Esophagus mucosa (tissue), 1 donor: Measurements from ENCODE around the gene PCSK4. TPM values are rescaled to one million over a fixed set of nuclear protein-coding genes. Genes with fewer than 3 reads are reported as not detected.
"Not testable (repeated sequence)": the region's sequence is repeated elsewhere in the genome, so short reads cannot be mapped to it uniquely, and the experiment has no call there.

Experiments used
- ATAC-seq: fragments of 200-7000 bp; cut with Tn5 transposase; one replicate; pipeline ENCODE4 v1.9.1; 2020
- total RNA-seq: library from RNA; stranded (reverse); gene quantifications from one replicate; pipeline ENCODE4 v1.2.4, GENCODE V29; 2023
- donor health status: DM: yes; HTN: yes; CAD: no.

Gene PCSK4
- total RNA-seq, 1 donor from 2014 or later = 1.2 TPM

- no peak for ATAC-seq
Observed at GRCh38 chr19:1452802-1453524, 37.2 kb downstream of the PCSK4 start.

- no peak for ATAC-seq
Observed at GRCh38 chr19:1451916-1452801, 38.0 kb downstream of the PCSK4 start.

DNA sequence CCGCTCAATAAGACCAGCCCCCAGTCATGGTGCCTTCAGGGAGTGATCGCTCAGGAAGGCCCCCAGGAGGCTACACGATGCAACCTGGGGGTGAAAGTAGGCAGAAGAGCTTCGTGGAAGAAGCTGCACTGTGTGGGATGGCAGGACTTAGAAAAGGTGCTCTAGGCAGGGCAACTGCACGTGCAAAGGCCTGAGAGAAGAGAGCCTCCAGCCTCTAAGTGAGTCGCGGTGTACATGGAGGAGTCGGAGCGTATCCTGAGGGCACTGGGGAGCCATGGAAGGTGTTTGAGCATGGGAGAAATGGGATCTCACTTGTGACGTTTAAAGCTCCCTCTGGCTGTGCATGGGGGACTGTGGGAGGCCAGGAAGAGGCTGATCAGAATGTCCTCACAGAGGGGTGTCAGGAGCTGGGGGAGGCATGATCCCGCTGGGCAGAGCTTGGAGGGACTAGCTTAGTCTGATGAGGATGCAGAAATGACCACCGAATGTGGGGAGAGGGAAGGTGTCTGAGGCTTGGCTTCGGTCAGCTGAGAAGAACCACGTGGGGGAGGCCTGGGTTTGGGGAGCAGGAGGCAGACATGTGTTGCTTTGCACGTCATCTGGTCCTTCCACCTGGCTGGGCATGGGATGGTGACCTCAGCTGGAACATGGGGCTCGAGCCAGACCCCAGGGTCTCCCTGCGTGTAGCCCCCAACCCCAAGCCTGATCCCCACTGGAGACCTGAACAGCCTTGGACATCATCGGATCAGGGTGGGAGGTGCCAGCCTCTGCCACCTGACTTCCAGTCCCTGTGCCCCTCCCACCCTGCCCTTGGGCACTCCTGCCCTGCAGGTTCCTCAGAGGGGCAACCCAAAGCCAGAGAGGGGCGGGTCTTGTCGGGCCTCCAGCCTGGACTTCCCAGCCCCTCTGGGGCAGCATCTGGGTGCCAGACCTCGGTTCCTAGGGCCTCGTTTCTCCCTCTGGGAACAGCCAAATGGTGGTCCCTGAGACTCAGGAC lies 39.1 kb downstream of the PCSK4 start:
- no peak for ATAC-seq

- no peak for ATAC-seq
Observed at GRCh38 chr19:1449467-1450442, 40.4 kb downstream of the PCSK4 start, which contains the start of gene APC2. Gene APC2, plus strand, starts transcription at chr19:1450121. Its CDS starts 2,881 bp downstream, at chr19:1453002.

DNA sequence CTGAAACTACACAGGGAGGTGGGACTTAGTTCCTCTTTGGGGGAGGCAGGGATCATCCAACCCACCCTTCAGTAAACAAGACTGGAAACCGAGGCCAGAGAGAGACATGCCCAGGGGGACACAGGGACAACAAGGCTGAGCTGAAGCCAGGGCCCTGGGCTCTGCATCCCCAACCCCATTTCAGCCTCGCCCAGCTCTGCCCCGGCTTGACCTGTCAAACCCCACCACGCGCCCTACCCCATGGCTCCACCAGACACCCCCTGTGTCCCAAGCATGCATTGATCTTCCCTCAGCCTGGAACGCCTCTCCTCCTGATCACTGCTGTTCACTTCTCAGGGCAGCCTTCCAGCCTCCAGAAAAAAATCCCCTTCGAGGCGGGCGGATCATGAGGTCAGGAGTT lies 42.2 kb downstream of the PCSK4 start:
- no peak for ATAC-seq

- ATAC-seq = no peak
Observed at GRCh38 chr19:1447504-1447903, 42.6 kb downstream of the PCSK4 start.

- ATAC-seq = no peak
Observed at GRCh38 chr19:1446713-1447481, 43.3 kb downstream of the PCSK4 start.

DNA sequence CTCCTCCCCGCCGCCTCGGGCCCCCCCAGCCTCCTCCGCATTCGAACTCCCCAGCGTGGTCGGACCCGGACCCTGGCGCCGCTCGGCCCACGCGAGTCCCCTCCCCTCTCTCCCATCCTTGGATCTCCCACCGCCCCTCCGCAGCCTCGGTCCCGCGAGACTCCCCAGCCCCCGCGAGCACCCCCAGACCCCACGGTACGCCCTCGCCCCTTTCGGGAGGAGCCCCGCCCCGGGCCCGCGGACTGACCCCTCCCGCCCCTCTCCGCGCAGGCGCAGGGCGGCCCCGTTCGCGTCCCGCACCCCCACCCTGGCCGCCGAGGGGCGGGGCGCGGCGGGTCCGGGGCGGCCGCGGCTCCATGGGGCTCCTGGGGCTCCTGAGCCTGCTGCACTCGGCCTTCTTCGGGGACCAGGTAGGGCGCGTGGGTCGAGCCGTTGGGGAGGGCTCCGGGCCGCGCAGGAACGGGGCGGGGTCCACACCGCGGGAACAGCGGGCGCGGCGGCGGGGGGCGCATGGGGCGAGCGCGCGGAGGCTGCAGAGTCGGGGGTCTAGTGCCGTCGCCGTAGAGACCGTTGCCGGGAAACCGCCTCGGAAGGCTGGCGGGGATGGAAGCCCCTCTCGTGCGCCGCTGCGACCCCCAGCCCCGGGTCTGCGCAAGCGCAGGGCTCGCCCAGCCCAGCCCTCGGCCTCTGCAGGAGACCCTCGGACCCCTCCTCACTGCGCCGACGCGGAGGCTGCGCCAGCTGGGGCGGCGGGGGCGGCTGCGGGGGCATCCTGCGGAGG lies 44.0 kb downstream of the PCSK4 start:
- ATAC-seq = no peak

- ATAC-seq = peak; percentile 72
Observed at GRCh38 chr19:1445185-1445931, 44.8 kb downstream of the PCSK4 start.

DNA sequence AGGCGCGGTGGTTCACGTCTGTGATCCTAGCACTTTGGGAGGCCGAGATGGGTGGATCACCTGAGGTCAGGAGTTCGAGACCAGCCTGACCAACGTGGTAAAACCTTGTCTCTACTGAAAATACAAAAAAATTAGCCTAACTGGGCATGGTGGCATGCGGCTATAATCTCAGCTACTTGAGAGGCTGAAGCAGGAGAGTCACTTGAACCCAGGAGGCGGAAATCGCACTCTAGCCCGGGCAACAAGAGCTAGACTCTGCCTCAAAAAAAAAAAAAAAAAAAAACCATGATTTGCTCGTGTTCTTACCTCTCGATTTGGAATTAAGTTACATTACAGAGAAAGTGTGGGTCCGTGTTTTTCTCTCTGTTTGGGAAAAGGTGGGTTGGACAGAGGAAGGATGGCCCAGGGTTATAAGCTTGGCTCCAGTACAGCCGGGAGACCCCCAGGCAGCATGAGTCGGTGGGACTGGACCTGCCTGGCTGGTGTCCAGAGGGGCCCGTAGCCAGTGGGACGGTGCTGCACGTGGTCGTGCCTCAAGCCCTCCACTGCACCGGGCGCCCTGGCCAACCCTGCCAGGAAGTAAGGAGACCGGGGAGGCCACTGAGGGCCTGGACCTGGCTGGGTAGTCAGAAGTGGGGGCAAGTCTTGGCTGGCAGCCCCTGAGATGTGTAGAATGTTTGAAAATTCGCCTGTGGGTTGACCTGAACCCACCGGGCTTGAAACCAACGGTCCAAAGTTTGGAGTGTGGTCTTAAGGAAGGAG lies 48.3 kb downstream of the PCSK4 start:
- no peak for ATAC-seq

GRCh38 chr19:1441022-1441426 lies 49.1 kb downstream of the PCSK4 start:
- ATAC-seq = no peak

- no peak for ATAC-seq
Observed at GRCh38 chr19:1440418-1440801, 49.7 kb downstream of the PCSK4 start.

GRCh38 chr19:1439525-1440417 lies 50.4 kb downstream of the PCSK4 start:
- ATAC-seq = not testable (repeated sequence)

DNA sequence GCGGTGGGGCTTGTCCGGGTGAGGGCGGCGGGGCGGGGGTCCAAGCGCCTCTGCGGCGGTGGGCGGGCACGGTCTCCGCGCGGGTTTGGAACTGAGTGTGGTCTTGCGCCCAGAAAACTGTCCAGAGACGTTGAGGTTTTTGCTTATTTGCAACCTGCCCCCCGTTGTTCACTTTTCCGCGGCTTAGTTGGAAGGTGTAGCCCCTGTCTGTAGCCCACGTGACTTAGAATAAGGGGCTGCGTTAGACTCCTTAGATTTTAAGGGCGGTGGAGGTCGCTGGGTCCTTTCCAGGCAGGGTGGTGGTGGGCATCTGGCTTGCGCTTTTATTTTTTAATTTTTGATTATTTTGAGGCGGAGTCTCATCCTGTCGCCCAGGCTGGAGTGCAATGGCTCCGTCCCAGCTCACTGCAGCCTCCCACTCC lies 51.2 kb downstream of the PCSK4 start:
- ATAC-seq = no peak

- peak; percentile 88 for ATAC-seq
Observed at GRCh38 chr19:1438035-1438932, 51.9 kb downstream of the PCSK4 start, which contains the start of gene RPS15. Gene RPS15, plus strand, starts transcription at chr19:1438396. Its CDS starts 30 bp downstream, at chr19:1438426.

GRCh38 chr19:1437609-1438008 lies 52.5 kb downstream of the PCSK4 start:
- ATAC-seq = no peak
